Neural crest cell (in vitro differentiated cells): ENCODE measurements around the gene CES5A. TPM values are rescaled to one million over a fixed set of nuclear protein-coding genes. Genes with fewer than 3 reads are reported as not detected.
"Not testable (repeated sequence)": the region's sequence is repeated elsewhere in the genome, so short reads cannot be mapped to it uniquely, and the experiment has no call there.

Source experiments
- DNase-seq: peaks from one replicate; pipeline ENCODE4 v3.0.0; 2021; ENCODE audit warnings: low read depth, mixed read lengths, low spot score
- H3K27ac Mint-ChIP-seq: one replicate; pipeline ENCODE4 v1.8.0; 2021; ENCODE audit warnings: mild to moderate bottlenecking, mixed read lengths; ENCODE audit not compliant: unreplicated experiment
- H3K27me3 Mint-ChIP-seq: 2 replicates; pipeline ENCODE4 v1.8.0; 2021; ENCODE audit warnings: low read depth, mild to moderate bottlenecking, mixed read lengths
- H3K36me3 Mint-ChIP-seq: 2 replicates; pipeline ENCODE4 v1.8.0; 2021; ENCODE audit warnings: low read depth, mild to moderate bottlenecking, mixed read lengths
- H3K4me1 Mint-ChIP-seq: 2 replicates; pipeline ENCODE4 v1.8.0; 2021; ENCODE audit warnings: mixed read lengths
- H3K4me3 Mint-ChIP-seq: one replicate; pipeline ENCODE4 v1.8.0; 2021; ENCODE audit warnings: mild to moderate bottlenecking, mixed read lengths
- H3K9me3 Mint-ChIP-seq: 2 replicates; pipeline ENCODE4 v1.8.0; 2021; ENCODE audit warnings: mixed read lengths
- CTCF ChIP-seq: fragments of 200-600 bp; sonication (generic); conservative IDR thresholded peaks from 2 replicates; pipeline ENCODE4 v1.5.0; 2021; ENCODE audit warnings: antibody characterized with exemption, mild to moderate bottlenecking
- total RNA-seq: library from RNA; stranded (reverse); gene quantifications from 2 replicates; pipeline ENCODE4 v1.2.1, GENCODE V29; 2021

CES5A gene
- total RNA-seq, 1 donor from 2014 or later = not detected

GRCh38 chr16:55817236-55817912, 57.8 kb downstream of the CES5A start:
- H3K4me1 Mint-ChIP-seq = no peaks in the 10 kb centered on the region
- H3K36me3 Mint-ChIP-seq = no peaks in the 10 kb centered on the region
- peaks cover 72% of the 10 kb centered on the region for H3K27me3 Mint-ChIP-seq
- H3K4me3 Mint-ChIP-seq = no peak overlapping the region
- H3K9me3 Mint-ChIP-seq = peaks cover 2% of the 10 kb centered on the region
- TF ChIP-seq CTCF = no peak
- H3K27ac Mint-ChIP-seq = no peak overlapping the region
- DNase-seq = no peak

GRCh38 chr16:55816222-55816621, 59.0 kb downstream of the CES5A start:
- H3K27me3 Mint-ChIP-seq = peaks cover 77% of the 10 kb centered on the region
- H3K4me3 Mint-ChIP-seq, H3K27ac Mint-ChIP-seq, H3K4me1 Mint-ChIP-seq, DNase-seq, H3K36me3 Mint-ChIP-seq, H3K9me3 Mint-ChIP-seq: not testable (repeated sequence)

GRCh38 chr16:55815320-55815719, 59.9 kb downstream of the CES5A start:
- H3K9me3 Mint-ChIP-seq = peaks cover 2% of the 10 kb centered on the region
- DNase-seq = no peak
- peaks cover 83% of the 10 kb centered on the region for H3K27me3 Mint-ChIP-seq
- H3K4me3 Mint-ChIP-seq = no peak overlapping the region
- H3K36me3 Mint-ChIP-seq = no peaks in the 10 kb centered on the region
- no peaks in the 10 kb centered on the region for H3K4me1 Mint-ChIP-seq
- no peak for TF ChIP-seq CTCF
- no peak overlapping the region for H3K27ac Mint-ChIP-seq

- H3K4me1 Mint-ChIP-seq, H3K27ac Mint-ChIP-seq, H3K36me3 Mint-ChIP-seq, H3K4me3 Mint-ChIP-seq, H3K9me3 Mint-ChIP-seq, DNase-seq: not testable (repeated sequence)
- H3K27me3 Mint-ChIP-seq = peaks cover 87% of the 10 kb centered on the region
Observed at GRCh38 chr16:55814174-55814573, 61.0 kb downstream of the CES5A start.

- H3K27me3 Mint-ChIP-seq = peaks cover 83% of the 10 kb centered on the region
- H3K4me3 Mint-ChIP-seq, H3K36me3 Mint-ChIP-seq, DNase-seq, H3K9me3 Mint-ChIP-seq, H3K27ac Mint-ChIP-seq, H3K4me1 Mint-ChIP-seq: not testable (repeated sequence)
Observed at GRCh38 chr16:55813730-55814129, 61.4 kb downstream of the CES5A start.

- Mint-ChIP-seq H3K27me3 (peaks cover 77% of the 10 kb centered on the region), H3K4me1 (no peaks in the 10 kb centered on the region), H3K27ac (no peak overlapping the region), H3K9me3 (no peaks in the 10 kb centered on the region), H3K36me3 (no peaks in the 10 kb centered on the region), H3K4me3 (no peak overlapping the region)
- DNase-seq = no peak
- no peak for TF ChIP-seq CTCF
Observed at GRCh38 chr16:55812951-55813350, 62.2 kb downstream of the CES5A start.

- Mint-ChIP-seq H3K9me3 (no peaks in the 10 kb centered on the region), H3K27me3 (peaks cover 66% of the 10 kb centered on the region), H3K36me3 (no peaks in the 10 kb centered on the region), H3K4me3 (no peak overlapping the region), H3K4me1 (no peaks in the 10 kb centered on the region), H3K27ac (no peak overlapping the region)
- no peak for DNase-seq
- no peak for TF ChIP-seq CTCF
Observed at GRCh38 chr16:55811811-55812210, 63.4 kb downstream of the CES5A start.
